ENCODE results near the gene GALNT9.
"Not testable (repeated sequence)": the region's sequence is repeated elsewhere in the genome, so short reads cannot be mapped to it uniquely, and the experiment has no call there.

The GALNT9 gene

DNA sequence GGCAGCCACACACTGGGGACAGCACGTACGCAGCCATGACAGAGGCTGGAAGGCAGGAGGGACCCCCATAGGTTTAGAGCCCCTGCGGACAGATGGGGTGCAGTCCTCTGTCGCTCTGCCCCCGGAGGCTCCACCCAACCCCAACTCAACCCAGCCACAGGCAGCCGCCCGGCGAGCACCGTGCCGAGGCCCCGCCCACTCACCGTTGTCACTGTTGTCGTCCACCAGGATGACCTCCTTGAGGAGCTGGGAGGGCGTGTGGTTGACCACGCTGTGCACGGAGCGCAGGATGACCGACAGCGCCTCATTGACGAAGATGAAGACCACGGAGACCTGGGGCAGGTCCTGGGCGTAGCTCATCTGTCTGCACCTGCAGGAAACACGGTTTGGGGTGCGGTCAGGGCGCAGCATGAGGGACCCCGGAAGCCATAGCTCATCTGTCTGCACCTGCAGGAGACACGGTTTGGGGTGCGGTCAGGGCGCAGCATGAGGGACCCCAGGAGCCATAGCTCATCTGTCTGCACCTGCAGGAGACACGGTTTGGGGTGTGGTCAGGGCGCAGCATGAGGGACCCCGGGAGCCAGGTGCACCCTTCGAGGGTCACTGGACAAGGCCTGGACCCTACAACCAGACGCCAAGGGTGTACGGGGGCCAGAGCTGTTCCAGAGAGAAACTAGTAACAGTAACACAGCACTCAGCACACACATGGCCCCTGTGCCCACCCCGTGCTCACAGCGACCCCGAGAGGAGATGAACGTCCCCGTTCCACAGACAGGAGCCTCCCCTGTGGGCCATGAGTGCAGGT lies 66.9 kb downstream of the GALNT9 start:
- no peak for DNase-seq

DNA sequence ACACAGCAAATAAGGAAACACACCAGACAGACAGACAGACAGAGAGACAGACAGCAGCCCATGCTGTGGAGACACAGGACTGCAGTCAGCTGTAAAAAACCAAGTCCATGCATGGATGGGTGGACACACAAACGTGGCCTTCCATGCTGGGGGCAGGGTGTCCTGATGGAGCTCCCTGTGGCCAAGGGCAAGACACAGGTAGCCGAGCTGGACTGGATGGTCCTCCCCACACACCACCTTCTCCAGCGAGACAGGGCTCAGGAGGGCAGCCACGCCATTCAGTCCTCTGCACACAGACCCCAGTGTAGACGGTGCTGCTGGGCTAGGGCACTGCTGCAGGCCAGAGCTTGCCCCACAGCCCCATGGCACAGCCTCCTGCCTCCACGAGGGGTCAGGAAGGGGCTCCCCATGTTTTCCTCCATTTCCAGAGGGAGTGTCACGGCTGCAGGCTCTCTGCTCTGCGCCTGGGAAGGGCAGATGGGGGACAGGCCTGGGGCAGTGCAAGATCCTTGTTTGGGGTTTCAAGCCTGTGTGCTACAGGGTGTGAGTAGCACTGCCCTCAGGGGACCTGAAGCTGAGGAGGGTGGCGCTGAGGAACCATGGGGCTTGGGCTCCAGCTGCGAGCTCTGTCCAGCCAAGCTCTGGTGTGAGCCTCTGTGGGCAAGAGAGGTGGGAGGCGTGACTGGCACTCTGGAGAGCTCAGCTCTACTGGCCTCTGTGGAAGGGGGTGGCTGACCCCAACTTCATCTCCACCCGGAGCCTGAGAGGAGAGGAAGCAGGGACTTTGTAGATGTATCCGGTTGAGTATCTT lies 67.9 kb downstream of the GALNT9 start:
- no peak for DNase-seq

DNA sequence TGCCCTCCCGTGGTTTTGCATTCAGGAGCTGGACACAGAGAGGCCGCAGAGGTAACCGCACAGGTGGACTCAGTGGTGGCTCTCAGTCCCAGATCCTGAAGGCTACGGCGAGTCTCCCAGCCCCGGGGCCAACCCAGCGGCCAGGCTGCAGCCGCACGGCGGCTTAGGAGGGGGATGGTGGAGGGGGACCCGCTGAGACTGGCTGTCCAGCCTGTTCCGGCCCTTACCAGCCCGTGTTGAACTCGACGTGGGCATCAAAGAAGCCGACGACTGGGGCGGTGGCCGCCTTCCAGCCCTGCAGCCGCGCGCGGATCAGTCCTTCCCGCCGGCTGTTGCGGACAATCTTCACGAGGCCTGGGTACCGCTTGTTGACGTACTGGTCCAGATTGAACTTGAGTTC lies 68.7 kb downstream of the GALNT9 start:
- no peak for DNase-seq

DNA sequence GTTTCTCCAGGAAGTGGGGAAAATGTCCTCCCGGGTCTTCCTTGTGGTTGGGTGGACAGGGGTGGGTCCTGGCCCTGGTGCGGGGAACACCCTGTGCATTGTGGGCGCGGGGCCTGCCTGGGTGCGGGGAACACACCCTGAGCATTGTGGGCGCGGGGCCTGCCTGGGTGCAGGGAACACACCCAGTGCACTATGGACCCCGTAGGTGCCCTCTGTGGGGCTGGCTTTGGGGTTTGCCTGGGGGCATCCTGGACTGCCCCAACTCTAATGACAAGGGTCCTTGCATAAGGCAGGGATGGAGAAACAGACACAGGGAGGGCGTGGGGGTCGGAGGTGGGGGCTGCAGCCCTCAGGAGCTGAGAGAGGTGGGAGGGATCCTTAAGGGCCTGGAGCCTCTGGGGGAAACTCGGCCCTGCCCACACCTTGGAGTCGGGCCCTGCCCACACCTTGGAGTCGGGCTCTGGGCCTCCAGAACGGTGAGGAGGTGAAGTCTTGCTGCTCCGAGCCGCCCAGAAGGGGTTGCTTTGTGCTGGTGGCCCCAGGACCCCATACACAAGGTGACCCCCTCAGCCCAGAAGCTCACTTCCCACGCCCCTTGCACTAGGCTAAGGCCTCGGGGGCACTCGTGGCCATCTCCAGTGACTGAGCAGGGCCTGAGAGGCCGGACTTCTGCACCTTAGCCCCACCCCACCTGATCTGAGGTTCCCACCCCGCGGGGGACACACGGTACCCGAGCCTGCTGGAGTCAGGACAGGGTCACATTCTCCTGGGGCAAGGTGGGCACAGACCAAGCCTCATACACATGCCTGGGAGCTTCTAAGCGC lies 69.3 kb downstream of the GALNT9 start:
- DNase-seq = no peak

DNA sequence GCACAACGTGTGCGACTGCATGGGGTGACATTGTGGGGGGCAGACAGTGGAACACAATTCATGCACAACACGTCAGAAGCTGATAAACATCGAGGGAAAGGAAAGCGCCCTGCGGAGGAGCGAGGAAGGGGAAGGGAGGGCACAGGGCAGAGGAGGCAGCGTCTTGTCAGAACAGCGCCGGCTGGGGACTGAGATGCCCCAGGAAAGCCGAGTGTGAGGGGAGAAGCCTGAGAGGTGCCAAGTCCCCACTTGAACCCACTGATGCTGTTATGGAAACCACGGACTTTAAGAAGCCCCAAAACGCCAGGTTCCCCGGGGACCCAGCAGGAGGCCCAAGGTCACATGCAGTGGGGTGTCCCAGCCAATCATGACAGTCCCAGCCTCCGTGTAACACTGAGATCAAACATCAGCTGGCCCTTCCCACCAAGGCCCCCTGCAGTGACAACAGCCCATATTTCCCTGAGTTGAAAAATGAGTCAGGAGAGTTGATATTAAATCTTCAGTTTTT lies 70.0 kb downstream of the GALNT9 start:
- DNase-seq = no peak

DNA sequence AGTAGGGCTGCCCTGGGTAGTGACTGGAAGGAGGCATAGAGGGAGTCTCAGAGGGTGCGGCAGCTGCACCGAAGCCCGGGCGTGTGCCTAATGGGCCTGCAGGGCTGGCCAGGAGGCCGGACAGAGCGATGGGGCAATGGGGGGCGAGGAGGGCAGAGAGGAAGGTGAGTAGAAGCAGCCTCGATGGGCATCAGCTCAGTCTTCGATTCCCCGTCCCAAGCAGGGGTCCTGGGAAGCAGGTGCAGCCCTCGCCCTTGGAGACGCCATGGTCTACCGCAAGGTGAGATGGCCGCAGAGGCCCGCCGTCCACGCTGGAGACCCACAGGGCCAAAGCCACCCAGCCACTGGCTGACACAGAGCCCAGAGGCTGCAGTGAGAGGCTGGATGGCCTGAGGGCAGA lies 70.8 kb downstream of the GALNT9 start:
- DNase-seq = no peak

DNA sequence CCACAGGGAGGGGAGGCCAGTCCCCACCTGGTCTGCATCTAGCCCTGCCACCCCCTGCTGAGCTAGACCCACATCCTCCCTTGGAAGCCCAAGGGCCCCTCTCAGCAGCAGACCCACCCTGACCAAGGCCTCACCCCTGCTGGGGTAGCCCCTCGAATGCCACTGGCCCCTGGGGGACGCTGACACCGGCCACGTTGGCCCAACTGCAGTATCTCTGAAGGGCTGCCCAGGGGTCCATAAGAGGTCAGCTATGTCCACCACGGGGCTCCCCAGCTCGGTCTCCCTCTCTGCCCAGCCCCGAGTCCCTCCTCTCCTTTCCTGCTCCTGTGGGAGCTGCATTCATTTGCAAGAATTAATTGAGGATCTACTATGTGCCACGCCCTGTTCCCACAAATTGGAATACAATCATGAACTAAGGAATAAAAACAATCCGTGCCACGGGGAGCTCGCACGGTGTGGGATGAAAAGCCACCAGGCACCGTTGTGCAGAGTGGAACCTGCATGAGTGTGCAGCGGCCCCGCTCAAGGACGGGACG lies 71.4 kb downstream of the GALNT9 start:
- no peak for DNase-seq

DNA sequence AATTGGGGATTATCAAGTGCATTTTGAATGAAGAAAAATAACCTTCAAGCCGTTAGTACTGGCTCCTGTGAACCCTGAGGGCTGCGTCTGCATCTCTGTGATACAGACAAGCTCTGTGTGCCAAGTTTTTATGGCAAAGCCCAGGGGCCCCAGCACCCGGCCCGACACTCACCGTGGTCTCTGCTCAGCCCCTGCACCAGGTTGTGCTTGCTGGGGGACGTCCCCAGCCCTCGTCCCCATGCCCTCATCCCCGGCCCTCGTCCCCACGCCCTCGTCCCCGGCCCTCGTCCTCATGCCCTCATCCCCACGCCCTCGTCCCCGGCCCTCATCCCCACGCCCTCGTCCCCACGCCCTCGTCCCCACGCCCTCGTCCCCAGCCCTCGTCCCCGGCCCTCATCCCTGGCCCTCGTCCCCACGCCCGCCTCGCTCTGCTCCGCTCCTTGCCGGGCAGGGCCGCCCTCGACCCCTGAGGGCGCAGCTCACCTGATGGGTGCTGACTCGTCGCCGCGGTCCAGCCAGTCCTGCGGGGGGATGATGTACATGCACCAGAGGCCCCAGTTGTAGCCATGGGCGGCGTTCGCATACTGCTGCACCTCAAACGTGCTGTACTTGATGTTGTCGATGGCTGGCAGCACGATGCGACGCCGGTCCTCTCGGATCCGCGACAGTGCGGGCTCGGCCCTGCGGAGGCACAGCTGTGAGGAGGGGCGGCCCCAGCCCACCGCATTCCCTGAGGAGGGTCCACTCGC lies 72.0 kb downstream of the GALNT9 start:
- DNase-seq = no peak

DNA sequence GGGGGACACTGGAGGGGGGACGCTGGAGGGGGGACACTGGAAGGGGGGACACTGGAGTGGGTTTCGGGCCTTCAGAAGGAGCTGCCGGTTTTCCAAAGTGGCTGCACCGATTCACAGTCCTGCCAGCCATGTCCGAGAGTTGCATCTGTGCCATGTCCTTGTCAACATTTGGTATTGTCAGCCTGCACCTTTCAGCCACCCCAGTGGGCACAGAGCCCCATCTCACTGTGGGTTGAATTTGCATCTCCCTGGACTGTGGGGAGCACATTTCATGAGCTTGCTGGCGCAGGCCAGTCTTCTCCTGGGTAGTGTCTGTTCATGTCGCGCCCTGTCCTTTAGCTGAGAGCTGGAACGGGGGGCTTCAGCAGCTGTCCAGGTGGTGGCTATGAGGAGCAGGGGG lies 72.7 kb downstream of the GALNT9 start:
- no peak for DNase-seq

DNA sequence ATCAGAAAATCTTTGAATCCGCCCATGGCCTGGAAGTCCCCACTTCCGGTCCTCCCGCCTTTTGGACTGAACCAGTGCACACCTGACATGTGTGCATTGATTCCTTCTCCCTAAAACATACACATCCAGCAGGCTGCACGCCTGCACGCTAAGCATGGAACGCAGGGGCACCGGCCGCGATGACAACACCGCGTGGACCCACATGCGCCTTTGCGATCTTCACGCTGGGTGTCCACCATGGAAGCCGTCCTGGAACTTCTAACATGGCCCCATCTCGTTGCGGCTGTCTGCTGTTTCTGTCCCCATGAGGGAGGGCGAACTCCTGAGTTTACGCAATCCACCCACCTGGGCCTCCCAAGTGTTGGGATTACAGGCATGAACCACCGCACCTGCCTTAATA lies 73.7 kb downstream of the GALNT9 start:
- no peak for DNase-seq

DNA sequence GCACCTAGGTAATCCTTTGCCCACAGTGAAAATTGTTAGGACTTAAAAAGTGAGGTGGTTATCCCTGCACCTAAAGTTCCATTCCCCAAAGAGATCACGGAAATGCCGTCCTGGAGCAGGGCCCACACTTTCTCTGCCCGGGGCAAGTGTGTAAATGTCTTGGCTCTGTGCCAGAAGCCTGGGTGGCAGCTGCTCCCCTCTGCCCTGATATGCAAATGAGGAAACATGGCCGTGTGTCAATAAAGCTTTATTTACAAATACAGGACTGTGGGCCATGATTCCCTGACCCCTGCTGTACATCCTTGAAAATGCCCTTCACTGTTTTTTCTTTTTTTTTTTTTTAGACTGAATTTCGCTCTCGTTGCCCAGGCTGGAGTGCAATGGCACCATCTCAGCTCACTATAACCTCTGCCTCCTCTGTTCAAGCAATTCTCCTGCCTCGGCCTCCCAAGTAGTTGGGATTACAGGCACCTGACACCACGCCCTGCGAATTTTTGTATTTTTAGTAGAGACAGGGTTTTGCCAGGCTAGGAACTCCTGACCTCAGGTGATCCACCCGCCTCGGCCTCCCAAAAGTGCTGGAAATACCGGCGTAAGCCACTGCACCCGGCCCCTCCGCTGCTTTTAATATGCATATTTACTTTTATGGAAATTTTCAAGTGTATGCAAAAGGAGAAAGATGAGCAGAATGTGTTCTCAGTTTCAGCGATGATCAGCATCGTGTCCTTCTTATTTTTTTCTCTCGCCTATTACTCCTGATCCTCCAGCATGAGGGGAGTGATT lies 75.5 kb downstream of the GALNT9 start:
- peak; percentile 36 for DNase-seq

DNA sequence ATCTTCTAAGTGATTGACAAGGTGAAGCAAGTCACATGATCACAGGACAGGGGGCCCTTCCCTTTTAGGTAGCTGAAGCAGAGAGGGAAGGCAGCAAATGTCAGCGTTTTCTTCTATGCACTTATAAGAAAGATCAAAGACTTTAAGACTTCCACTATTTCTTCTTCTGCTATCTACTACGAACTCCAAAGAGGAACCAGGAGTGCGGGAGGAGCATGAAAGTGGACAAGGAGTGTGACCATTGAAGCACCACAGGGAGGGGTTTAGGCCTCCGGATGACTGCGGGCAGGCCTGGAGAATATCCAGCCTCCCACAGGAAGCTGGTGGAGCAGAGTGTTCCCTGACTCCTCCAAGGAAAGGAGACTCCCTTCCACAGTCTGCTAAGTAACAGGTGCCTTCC lies 76.4 kb downstream of the GALNT9 start:
- not testable (repeated sequence) for DNase-seq

DNA sequence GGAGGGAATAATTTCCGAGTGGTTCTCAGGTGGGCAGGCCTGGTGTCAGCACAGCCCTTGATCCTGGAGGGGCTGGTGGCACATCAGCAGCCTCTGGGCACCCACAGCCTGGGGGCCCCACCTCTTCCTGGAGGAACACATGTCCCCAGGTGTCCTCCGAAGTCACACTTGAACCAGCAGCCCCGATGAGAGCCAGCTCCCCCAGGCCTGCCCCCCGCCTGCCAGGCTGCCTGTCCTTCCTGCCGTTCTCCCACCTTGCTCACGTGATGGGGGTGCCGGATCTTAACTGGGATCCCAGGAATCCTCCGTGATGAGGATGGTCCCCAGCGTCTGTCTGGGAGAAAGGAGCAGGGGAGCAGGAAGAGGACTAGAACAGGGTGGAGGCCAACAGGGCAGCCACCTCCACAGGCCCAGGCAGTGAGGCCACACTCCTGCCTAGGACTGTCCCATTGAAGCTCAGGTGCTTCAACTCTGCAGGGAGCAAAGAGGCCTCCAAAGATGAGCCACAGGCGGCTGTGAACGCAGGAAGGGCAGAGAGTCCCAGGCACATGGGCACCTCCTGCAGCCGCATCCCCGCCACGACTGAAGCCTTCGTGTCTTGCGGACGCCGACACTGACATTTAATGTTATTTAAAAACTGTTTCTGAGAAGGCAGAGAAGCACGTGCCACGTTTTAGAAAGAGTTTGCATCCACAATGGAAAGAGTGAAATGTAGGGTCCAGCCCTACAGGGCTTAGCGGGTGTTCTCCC lies 77.5 kb downstream of the GALNT9 start:
- DNase-seq = no peak

DNA sequence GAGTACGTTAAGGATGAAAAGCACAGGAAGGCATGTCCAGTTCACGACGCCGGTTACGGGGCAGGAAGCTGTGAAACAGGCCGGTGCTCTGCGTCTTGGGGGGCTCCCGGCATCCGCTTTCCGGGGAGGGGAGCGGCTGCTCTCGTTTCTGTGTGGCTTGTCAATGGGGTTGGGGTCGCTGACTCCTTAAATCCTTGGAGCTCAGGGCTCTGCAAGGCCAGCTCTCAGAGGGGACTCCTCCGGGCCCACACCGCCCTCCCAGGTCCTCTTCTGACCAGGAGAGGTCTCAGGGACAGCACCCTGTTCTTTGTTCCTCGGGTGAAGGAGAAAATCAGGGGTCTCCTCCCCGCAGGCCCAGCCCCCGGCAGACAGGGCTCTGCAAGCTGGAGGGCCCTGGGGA lies 78.1 kb downstream of the GALNT9 start:
- no peak for DNase-seq

DNA sequence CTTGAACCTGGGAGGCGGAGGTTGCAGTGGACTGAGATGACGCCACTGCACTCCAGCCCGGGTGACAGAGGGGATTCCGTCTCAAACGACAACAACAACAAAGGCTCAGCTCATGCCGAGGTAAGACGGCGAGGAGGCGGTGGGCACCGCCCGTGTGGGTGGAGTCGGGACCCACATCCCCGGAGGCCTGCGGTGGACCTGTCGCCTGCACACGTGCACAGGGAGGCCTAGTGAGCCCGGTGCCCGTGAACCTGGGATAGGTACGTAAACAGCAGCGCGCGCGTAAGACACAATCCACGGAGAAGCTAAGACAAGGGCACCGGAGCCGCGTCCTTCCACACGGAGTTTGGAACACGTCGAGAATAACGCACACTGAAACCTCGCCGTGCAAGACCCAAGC lies 78.7 kb downstream of the GALNT9 start:
- no peak for DNase-seq

DNA sequence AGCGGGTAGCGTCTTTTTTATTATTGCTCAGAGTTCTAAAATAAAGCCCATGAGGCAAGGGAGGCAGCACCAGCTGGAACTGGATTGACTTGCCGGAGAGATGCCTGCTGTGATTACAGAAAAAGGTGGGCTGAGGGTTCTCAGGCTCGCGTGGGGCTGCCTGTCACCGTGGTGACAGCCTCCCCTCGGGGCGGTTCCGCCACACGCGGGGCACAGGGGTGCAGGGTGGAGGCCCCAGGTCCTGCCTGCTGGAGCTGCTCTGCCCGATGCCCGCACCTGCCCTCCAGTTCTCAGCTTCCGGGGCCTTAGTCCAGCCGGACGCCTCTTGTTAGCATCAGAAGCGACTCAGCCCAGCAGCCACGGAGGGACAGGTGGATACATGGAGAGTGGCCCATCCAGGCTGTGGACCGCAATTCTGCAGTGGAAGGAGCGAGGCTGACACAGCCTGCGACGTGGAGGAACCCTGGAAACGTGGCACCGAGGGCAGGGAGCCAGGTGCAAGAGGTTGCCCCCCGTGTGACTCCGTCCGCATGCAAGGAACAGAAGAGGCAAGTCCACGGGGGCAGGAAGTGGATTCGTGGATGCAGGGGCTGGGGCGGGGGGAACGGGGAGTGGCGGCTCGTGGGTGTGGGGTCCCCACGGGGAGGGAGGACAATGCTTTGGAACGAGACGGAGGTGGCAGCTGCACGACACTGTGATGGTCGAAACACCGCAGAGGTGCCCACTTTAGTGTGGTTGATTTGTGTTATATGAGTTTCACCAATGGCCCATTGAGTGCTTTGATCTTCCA lies 79.5 kb downstream of the GALNT9 start:
- DNase-seq = no peak

DNA sequence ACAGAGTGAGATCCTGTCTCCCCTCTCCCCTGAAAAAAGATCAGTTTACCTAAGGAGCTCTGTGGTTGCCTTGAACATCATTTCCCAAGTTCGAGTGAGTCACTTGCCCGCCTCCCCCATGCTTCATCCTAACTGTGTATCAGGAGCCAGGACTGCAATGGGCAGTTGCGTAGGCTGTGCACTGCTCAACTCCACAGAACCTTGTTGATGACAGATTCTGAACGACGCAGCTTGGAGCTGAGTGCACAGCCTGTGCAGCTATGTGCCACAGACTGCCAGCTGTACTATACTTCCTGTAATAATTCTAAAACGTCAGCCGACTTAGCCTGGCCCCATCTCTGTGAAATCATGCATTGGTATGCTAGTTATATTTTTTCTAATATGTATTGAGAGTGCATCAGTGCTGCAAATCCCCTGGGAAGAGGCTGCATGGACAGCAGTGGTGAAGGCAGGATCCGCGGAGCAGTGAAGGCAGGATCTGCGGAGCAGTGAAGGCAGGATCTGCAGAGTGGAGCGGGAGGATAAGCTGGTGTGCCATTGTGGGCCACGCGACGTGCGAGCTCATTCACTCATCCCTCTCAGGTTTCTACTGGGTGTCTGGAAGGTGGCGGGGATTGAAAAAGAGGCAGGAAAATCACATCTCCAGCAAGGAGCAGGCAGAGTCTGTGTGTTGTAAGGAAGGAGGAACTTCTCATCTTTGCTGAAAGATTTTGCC lies 80.8 kb downstream of the GALNT9 start:
- DNase-seq = no peak

DNA sequence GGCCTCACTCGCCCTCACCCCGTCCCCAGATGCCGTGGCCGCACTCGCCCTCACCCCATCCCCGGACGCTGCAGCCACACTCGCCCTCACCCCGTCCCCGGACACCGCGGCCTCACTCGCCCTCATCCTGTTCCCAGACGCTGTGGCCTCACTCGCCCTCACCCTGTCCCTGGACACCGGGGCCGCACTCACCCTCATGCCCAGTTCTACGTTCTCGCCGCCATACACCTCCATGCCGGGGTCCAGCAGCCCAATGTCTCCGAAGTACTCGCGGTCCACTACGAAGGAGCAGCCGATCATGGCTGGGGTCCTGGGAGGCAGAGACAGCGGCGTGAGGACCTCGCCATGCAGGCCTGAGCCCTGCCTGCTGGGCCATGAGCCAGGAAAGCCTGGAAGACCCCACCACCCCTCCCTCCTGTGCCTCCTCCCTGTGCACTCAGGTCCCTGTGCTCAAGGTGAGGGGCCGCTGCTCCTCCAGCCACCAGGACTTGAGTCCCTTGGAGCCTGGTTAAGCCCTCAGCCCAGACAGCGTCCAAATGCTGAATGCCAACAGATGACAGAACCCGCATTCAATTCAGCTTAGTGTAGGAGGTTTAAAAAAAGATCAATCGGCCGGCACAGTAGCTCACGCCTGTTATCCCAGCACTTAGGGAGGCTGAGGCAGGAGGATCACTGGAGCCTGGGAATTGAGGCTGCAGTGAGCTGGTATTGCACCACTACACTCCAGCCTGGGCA lies 81.5 kb downstream of the GALNT9 start:
- DNase-seq = no peak
